Vagina (tissue), 2 donors: ENCODE measurements around the gene PTPRN2. TPM values are rescaled to one million over a fixed set of nuclear protein-coding genes. Genes with fewer than 3 reads are reported as not detected.
"Not testable (repeated sequence)": the region's sequence is repeated elsewhere in the genome, so short reads cannot be mapped to it uniquely, and the experiment has no call there.

Experiments
- DNase-seq, 2 donors: peaks; one replicate each; pipeline ENCODE4 v3.0.0-alpha.2; 2017; ENCODE audit errors: extremely low spot score in 2 of 2
- H3K27ac ChIP-seq: fragments of 200-600 bp; sonication (generic); one replicate; pipeline ENCODE4 v1.5.1; 2019
- H3K27me3 ChIP-seq: fragments of 200-600 bp; sonication (generic); one replicate; pipeline ENCODE4 v1.5.1; 2019
- H3K36me3 ChIP-seq, 2 donors: fragments of 200-600 bp; sonication (generic); one replicate each; pipeline ENCODE4 v1.5.1; 2017 to 2019
- H3K4me1 ChIP-seq: fragments of 200-600 bp; sonication (generic); one replicate; pipeline ENCODE4 v1.5.1; 2019
- H3K4me3 ChIP-seq, 2 donors: fragments of 200-600 bp; sonication (generic); 1 replicate in 1 of 2; 2 replicates in 1 of 2; pipeline ENCODE4 v1.5.1; 2016 to 2019
- H3K9me3 ChIP-seq: fragments of 200-600 bp; sonication (generic); one replicate; pipeline ENCODE4 v1.5.1; 2019
- POLR2A ChIP-seq, 2 donors: fragments of 450-650 bp; IDR thresholded peaks; one replicate each; pipeline ENCODE4 v1.6.1; 2017; ENCODE audit warnings: antibody characterized with exemption in 2 of 2, mild to moderate bottlenecking in 2 of 2, moderate library complexity in 2 of 2
- POLR2AphosphoS5 ChIP-seq, 2 donors: sonication (generic); formaldehyde crosslinking; IDR thresholded peaks; one replicate each; pipeline ENCODE4 v1.9.0; 2017; ENCODE audit warnings: antibody characterized with exemption in 2 of 2, mild to moderate bottlenecking in 2 of 2, low read depth in 1 of 2; ENCODE audit not compliant: insufficient read depth in 1 of 2
- intact Hi-C: fragments of 100-400 bp; cut with DNase I; formaldehyde crosslinking; loops from one replicate; pipeline ENCODE4 v1.15.1; 2023
- total RNA-seq: library from RNA; depleted of rRNA; stranded (reverse); fragments of >200 nt; gene quantifications from one replicate; pipeline ENCODE4 v1.2.3, GENCODE V29; 2016
- TF ChIP-seq, protein P1 (sequence below), 3 experiments: fragments of 450-650 bp in 2 of 3; fragments of 200-600 bp in 1 of 3; sonication (generic) in 1 of 3; IDR thresholded peaks; one replicate each; pipeline ENCODE4 v1.5.1; 2017 to 2019; ENCODE audit warnings: antibody characterized with exemption in 3 of 3, mild to moderate bottlenecking in 2 of 3, moderate library complexity in 2 of 3

Gene PTPRN2
- total RNA-seq, 1 donor from 2014 or later = 7.4 TPM

- no peaks in the 10 kb centered on the region for H3K4me1 ChIP-seq
- H3K27me3 ChIP-seq = no peaks in the 10 kb centered on the region
- no peaks in the 10 kb centered on the region for H3K9me3 ChIP-seq
- peak in 1 of 2 donors; percentile 43 for DNase-seq
- no peak overlapping the region for H3K27ac ChIP-seq
- TF ChIP-seq, protein P1, sequence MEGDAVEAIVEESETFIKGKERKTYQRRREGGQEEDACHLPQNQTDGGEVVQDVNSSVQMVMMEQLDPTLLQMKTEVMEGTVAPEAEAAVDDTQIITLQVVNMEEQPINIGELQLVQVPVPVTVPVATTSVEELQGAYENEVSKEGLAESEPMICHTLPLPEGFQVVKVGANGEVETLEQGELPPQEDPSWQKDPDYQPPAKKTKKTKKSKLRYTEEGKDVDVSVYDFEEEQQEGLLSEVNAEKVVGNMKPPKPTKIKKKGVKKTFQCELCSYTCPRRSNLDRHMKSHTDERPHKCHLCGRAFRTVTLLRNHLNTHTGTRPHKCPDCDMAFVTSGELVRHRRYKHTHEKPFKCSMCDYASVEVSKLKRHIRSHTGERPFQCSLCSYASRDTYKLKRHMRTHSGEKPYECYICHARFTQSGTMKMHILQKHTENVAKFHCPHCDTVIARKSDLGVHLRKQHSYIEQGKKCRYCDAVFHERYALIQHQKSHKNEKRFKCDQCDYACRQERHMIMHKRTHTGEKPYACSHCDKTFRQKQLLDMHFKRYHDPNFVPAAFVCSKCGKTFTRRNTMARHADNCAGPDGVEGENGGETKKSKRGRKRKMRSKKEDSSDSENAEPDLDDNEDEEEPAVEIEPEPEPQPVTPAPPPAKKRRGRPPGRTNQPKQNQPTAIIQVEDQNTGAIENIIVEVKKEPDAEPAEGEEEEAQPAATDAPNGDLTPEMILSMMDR (IDR thresholded peaks at IDR 0.05) = no peak
- no peak for TF ChIP-seq POLR2AphosphoS5 (IDR thresholded peaks at IDR 0.05; ENCODE audit: insufficient read depth in 1 of 2, low read depth in 1 of 2)
- TF ChIP-seq POLR2A (IDR thresholded peaks at IDR 0.05) = no peak
- no peaks in the 10 kb centered on the region for H3K36me3 ChIP-seq
- H3K4me3 ChIP-seq = no peak overlapping the region
- intact Hi-C loops = no loop called here
Observed at GRCh38 chr7:158351481-158351880, 236.1 kb downstream of the PTPRN2 start.

- Histone ChIP-seq H3K36me3 (no peaks in the 10 kb centered on the region), H3K27ac (no peak overlapping the region), H3K9me3 (no peaks in the 10 kb centered on the region), H3K27me3 (no peaks in the 10 kb centered on the region), H3K4me1 (no peaks in the 10 kb centered on the region), H3K4me3 (no peak overlapping the region)
- peak in 1 of 2 donors; percentile 91 for DNase-seq
- intact Hi-C loops = no loop called here
- TF ChIP-seq, protein P1 (IDR thresholded peaks at IDR 0.05) = no peak
- TF ChIP-seq POLR2AphosphoS5 (IDR thresholded peaks at IDR 0.05; ENCODE audit: insufficient read depth in 1 of 2, low read depth in 1 of 2) = no peak
- TF ChIP-seq POLR2A (IDR thresholded peaks at IDR 0.05) = no peak
Observed at GRCh38 chr7:158351051-158351450, 236.6 kb downstream of the PTPRN2 start.

- DNase-seq = peak in 1 of 2 donors; percentile 94
- no peak overlapping the region for H3K27ac ChIP-seq
- no peak overlapping the region for H3K4me3 ChIP-seq
- no peaks in the 10 kb centered on the region for H3K9me3 ChIP-seq
- intact Hi-C loops = no loop called here
- TF ChIP-seq, protein P1 (IDR thresholded peaks at IDR 0.05) = no peak
- TF ChIP-seq POLR2AphosphoS5 (IDR thresholded peaks at IDR 0.05; ENCODE audit: insufficient read depth in 1 of 2, low read depth in 1 of 2) (no peak), POLR2A (IDR thresholded peaks at IDR 0.05) (no peak)
- no peaks in the 10 kb centered on the region for H3K27me3 ChIP-seq
- no peaks in the 10 kb centered on the region for H3K36me3 ChIP-seq
- H3K4me1 ChIP-seq = no peaks in the 10 kb centered on the region
Observed at GRCh38 chr7:158350166-158350900, 237.3 kb downstream of the PTPRN2 start.

- peak in 1 of 2 donors; percentile 43 for DNase-seq
- Histone ChIP-seq H3K4me1 (no peaks in the 10 kb centered on the region), H3K4me3 (no peak overlapping the region), H3K9me3 (no peaks in the 10 kb centered on the region), H3K27ac (no peak overlapping the region), H3K27me3 (no peaks in the 10 kb centered on the region), H3K36me3 (no peaks in the 10 kb centered on the region)
- intact Hi-C loops = no loop called here
- no peak for TF ChIP-seq POLR2A (IDR thresholded peaks at IDR 0.05)
- TF ChIP-seq, protein P1 (IDR thresholded peaks at IDR 0.05) = no peak
- no peak for TF ChIP-seq POLR2AphosphoS5 (IDR thresholded peaks at IDR 0.05; ENCODE audit: insufficient read depth in 1 of 2, low read depth in 1 of 2)
Observed at GRCh38 chr7:158348446-158348845, 239.2 kb downstream of the PTPRN2 start.

GRCh38 chr7:158348039-158348438 lies 239.6 kb downstream of the PTPRN2 start:
- H3K27ac ChIP-seq, intact Hi-C loops, H3K4me1 ChIP-seq, H3K9me3 ChIP-seq, H3K4me3 ChIP-seq, H3K36me3 ChIP-seq, H3K27me3 ChIP-seq: not testable (repeated sequence)
- peak in 1 of 2 donors; percentile 46 for DNase-seq
